ENCODE measurements around the gene XRRA1.
"Not testable (repeated sequence)": the region's sequence is repeated elsewhere in the genome, so short reads cannot be mapped to it uniquely, and the experiment has no call there.

The XRRA1 gene

GRCh38 chr11:74837191-74837590 is 111.7 kb downstream of the XRRA1 start:
- DNase-seq (ENCODE audit: low read depth, low spot score): no peak

GRCh38 chr11:74826901-74827300 is 122.0 kb downstream of the XRRA1 start:
- DNase-seq (ENCODE audit: low read depth, low spot score): no peak

GRCh38 chr11:74825596-74825995 is 123.3 kb downstream of the XRRA1 start:
- DNase-seq (ENCODE audit: low read depth, low spot score): not testable (repeated sequence)

GRCh38 chr11:74824285-74824982 is 124.5 kb downstream of the XRRA1 start:
- no peak for DNase-seq (ENCODE audit: low read depth, low spot score)

GRCh38 chr11:74822170-74822569 is 126.7 kb downstream of the XRRA1 start:
- peak; percentile 68 for DNase-seq (ENCODE audit: low read depth, low spot score)

- DNase-seq (ENCODE audit: low read depth, low spot score): peak; percentile 89
Observed at GRCh38 chr11:74820763-74821162, 128.1 kb downstream of the XRRA1 start.

- DNase-seq (ENCODE audit: low read depth, low spot score): peak; percentile 50
Observed at GRCh38 chr11:74819400-74819799, 129.5 kb downstream of the XRRA1 start.

- DNase-seq (ENCODE audit: low read depth, low spot score): no peak
Observed at GRCh38 chr11:74818283-74818946, 130.5 kb downstream of the XRRA1 start.

GRCh38 chr11:74816664-74817063 is 132.2 kb downstream of the XRRA1 start:
- no peak for DNase-seq (ENCODE audit: low read depth, low spot score)

GRCh38 chr11:74815966-74816365 is 132.9 kb downstream of the XRRA1 start:
- no peak for DNase-seq (ENCODE audit: low read depth, low spot score)

- DNase-seq (ENCODE audit: low read depth, low spot score): no peak
Observed at GRCh38 chr11:74809801-74810200, 139.1 kb downstream of the XRRA1 start.

- DNase-seq (ENCODE audit: low read depth, low spot score): no peak
Observed at GRCh38 chr11:74806267-74806666, 142.6 kb downstream of the XRRA1 start.

GRCh38 chr11:74791333-74792100 is 157.4 kb downstream of the XRRA1 start:
- no peak for DNase-seq (ENCODE audit: low read depth, low spot score)
